Measurements from ENCODE around the gene NCOA4. TPM values are rescaled to one million over a fixed set of nuclear protein-coding genes. Genes with fewer than 3 reads are reported as not detected.

Gene NCOA4
- total RNA-seq, 1 experiment from 2014 or later, result 69.4 TPM

GRCh38 chr10:46073564-46073963 is 43.1 kb upstream of the NCOA4 start (continued):
- TF ChIP-seq ZNF512 (CRISPR knock-in tag; IDR thresholded peaks at IDR 0.05; ENCODE audit: borderline replicate concordance) (no peak), MAX (CRISPR knock-in tag; IDR thresholded peaks at IDR 0.05) (no peak), NR1H2 (CRISPR knock-in tag; IDR thresholded peaks at IDR 0.05) (no peak)

- POLR2A ChIA-PET, result interaction anchor here (0.5 kb wide), 1 partner anchor 17 kb away, joined by 3 read pairs; no protein-coding TSS in a partner anchor
Observed at GRCh38 chr10:46070749-46071148, 40.3 kb upstream of the NCOA4 start.

More at GRCh38 chr10:46070749-46071148, 40.3 kb upstream of the NCOA4 start:
- H3K4me3 Mint-ChIP-seq, result no peak overlapping the region
- TF ChIP-seq GTF2I (CRISPR knock-in tag; conservative IDR thresholded peaks at IDR 0.05) (no peak), ATF3 (CRISPR knock-in tag; conservative IDR thresholded peaks at IDR 0.05) (no peak), AFF4 (CRISPR knock-in tag; IDR thresholded peaks at IDR 0.05; ENCODE audit: borderline replicate concordance) (no peak), NR2C2 (CRISPR knock-in tag; IDR thresholded peaks at IDR 0.05) (no peak), AR (CRISPR knock-in tag; IDR thresholded peaks at IDR 0.05) (no peak), OVOL2 (CRISPR knock-in tag; IDR thresholded peaks at IDR 0.05; ENCODE audit: borderline replicate concordance) (no peak)
- peaks cover 21% of the 10 kb centered on the region for H3K27me3 Mint-ChIP-seq (ENCODE audit: low read depth)
- no peaks in the 10 kb centered on the region for H3K36me3 Mint-ChIP-seq
- peaks cover 9% of the 10 kb centered on the region for H3K4me1 Mint-ChIP-seq
- DNase-seq (ENCODE audit: low spot score) (no peak), ATAC-seq (no peak)
- CTCF ChIA-PET, result no interaction called here
- H3K9me3 Mint-ChIP-seq, result peaks cover 5% of the 10 kb centered on the region; the same call in 1 of the 2 replicates
- H3K27ac Mint-ChIP-seq, result no peak overlapping the region

All from WTC11 (cell line).